ENCODE data around the gene RNASE4.

DNA sequence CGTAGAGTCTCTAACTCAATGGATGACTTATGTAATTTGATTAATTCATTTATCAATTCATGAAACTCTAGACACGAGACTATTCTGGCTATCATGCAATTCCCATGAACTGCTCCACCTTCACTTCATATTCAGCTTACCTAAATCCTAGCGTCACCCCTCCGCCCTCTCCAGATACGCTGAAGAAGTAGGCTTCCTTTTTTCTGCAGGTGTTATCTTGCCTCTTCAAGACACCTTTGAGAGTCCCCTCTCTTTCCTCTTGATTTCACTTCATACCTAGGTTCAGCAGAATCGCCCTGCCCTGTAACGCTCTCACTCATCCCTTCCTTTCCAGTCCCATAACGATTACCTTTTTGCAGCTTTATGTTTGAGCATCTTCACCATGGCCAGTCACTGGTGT is 4.0 kb upstream of the RNASE4 start:
- TF ChIP-seq CTCF (IDR thresholded peaks at IDR 0.05) (no peak), POLR2A (IDR thresholded peaks at IDR 0.05) (no peak), EP300 (IDR thresholded peaks at IDR 0.05) (no peak)

Data from ovary (tissue), 3 donors.